ENCODE measurements around the gene PSMG3.

Gene PSMG3

DNA sequence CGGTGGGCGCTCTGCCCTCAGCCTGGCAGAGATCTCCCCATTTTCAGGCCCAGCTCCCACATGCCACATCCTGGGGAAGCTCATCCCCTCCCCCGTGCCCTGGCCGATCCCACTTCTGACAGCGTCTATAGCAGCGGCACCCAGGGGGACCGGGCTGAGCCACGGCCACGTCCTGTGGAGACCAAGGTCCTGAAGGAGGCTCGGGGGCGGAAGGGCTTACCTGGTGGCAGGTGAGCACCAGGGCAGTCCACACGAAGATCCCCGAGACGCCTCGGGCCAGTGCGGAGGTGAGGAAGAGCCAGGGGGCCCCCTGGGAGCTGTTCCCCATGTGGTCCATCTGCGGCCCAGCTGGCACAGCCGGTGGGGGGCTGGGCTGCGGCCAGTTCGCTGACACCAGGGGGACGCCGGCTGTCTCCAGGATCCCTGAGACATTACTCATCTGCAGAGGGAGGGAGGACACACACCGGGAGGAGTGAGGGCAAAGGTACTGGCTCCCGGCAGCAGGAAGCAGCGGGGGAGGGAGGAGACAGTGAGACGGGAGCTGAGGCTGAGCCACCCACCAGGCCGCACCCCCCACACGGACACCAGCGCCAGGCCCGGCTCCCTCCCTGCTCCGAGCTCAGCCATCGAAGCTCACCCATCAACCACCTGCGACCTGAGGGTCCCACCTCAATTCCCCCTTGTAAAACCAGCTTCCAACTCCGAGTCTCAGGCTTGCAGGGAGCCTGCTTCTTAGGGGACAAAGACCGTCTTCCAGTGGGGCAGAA is 14.6 kb downstream of the PSMG3 start (continued):
- no peak for TF ChIP-seq TSHZ1 (tag by site-specific recombination; IDR thresholded peaks at IDR 0.05; ENCODE audit: borderline replicate concordance)
- TF ChIP-seq, protein P1, sequence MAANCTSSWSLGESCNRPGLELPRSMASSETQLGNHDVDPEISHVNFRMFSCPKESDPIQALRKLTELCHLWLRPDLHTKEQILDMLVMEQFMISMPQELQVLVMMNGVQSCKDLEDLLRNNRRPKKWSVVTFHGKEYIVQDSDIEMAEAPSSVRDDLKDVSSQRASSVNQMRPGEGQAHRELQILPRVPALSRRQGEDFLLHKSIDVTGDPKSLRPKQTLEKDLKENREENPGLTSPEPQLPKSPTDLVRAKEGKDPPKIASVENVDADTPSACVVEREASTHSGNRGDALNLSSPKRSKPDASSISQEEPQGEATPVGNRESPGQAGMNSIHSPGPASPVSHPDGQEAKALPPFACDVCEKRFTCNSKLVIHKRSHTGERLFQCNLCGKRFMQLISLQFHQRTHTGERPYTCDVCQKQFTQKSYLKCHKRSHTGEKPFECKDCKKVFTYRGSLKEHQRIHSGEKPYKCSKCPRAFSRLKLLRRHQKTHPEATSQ (tag by site-specific recombination; IDR thresholded peaks at IDR 0.05), result no peak
- TF ChIP-seq ZNF324 (tag by site-specific recombination; IDR thresholded peaks at IDR 0.05), result no peak
- TF ChIP-seq PRDM10 (tag by site-specific recombination; IDR thresholded peaks at IDR 0.05), result no peak
- TF ChIP-seq, protein P2, sequence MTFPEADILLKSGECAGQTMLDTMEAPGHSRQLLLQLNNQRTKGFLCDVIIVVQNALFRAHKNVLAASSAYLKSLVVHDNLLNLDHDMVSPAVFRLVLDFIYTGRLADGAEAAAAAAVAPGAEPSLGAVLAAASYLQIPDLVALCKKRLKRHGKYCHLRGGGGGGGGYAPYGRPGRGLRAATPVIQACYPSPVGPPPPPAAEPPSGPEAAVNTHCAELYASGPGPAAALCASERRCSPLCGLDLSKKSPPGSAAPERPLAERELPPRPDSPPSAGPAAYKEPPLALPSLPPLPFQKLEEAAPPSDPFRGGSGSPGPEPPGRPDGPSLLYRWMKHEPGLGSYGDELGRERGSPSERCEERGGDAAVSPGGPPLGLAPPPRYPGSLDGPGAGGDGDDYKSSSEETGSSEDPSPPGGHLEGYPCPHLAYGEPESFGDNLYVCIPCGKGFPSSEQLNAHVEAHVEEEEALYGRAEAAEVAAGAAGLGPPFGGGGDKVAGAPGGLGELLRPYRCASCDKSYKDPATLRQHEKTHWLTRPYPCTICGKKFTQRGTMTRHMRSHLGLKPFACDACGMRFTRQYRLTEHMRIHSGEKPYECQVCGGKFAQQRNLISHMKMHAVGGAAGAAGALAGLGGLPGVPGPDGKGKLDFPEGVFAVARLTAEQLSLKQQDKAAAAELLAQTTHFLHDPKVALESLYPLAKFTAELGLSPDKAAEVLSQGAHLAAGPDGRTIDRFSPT (tag by site-specific recombination; IDR thresholded peaks at IDR 0.05), result no peak
- no peak for TF ChIP-seq GLI2 (tag by site-specific recombination; IDR thresholded peaks at IDR 0.05; ENCODE audit: borderline replicate concordance, low read depth)
- TF ChIP-seq, protein P3, sequence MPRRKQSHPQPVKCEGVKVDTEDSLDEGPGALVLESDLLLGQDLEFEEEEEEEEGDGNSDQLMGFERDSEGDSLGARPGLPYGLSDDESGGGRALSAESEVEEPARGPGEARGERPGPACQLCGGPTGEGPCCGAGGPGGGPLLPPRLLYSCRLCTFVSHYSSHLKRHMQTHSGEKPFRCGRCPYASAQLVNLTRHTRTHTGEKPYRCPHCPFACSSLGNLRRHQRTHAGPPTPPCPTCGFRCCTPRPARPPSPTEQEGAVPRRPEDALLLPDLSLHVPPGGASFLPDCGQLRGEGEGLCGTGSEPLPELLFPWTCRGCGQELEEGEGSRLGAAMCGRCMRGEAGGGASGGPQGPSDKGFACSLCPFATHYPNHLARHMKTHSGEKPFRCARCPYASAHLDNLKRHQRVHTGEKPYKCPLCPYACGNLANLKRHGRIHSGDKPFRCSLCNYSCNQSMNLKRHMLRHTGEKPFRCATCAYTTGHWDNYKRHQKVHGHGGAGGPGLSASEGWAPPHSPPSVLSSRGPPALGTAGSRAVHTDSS (tag by site-specific recombination; IDR thresholded peaks at IDR 0.05), result no peak
- TF ChIP-seq, protein P4, sequence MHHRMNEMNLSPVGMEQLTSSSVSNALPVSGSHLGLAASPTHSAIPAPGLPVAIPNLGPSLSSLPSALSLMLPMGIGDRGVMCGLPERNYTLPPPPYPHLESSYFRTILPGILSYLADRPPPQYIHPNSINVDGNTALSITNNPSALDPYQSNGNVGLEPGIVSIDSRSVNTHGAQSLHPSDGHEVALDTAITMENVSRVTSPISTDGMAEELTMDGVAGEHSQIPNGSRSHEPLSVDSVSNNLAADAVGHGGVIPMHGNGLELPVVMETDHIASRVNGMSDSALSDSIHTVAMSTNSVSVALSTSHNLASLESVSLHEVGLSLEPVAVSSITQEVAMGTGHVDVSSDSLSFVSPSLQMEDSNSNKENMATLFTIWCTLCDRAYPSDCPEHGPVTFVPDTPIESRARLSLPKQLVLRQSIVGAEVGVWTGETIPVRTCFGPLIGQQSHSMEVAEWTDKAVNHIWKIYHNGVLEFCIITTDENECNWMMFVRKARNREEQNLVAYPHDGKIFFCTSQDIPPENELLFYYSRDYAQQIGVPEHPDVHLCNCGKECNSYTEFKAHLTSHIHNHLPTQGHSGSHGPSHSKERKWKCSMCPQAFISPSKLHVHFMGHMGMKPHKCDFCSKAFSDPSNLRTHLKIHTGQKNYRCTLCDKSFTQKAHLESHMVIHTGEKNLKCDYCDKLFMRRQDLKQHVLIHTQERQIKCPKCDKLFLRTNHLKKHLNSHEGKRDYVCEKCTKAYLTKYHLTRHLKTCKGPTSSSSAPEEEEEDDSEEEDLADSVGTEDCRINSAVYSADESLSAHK (tag by site-specific recombination; IDR thresholded peaks at IDR 0.05), result no peak
- no peak for TF ChIP-seq ZNF830 (tag by site-specific recombination; IDR thresholded peaks at IDR 0.05; ENCODE audit: low read depth)
- no peak for TF ChIP-seq ZNF223 (tag by site-specific recombination; IDR thresholded peaks at IDR 0.05)

All from HEK293 (cell line).